DOHH2 (cell line): ENCODE data around the gene ASB5.

Experiments
- H3F3A ChIP-seq: fragments of 200-600 bp; sonication (generic), shearing (Covaris generic); 2 replicates; pipeline ENCODE4 v1.6.0; 2016; ENCODE audit warnings: antibody characterized with exemption, mild to moderate bottlenecking; ENCODE audit not compliant: control insufficient read depth, insufficient read depth
- H3K27ac ChIP-seq: fragments of 200-600 bp; sonication (generic); 2 replicates; pipeline ENCODE4 v1.5.1; 2014; ENCODE audit warnings: low read depth, mild to moderate bottlenecking, low read length, moderate library complexity
- H3K27me3 ChIP-seq: fragments of 200-600 bp; sonication (generic); 2 replicates; pipeline ENCODE4 v1.6.1; 2014; ENCODE audit warnings: mild to moderate bottlenecking, low read length, mixed read lengths; ENCODE audit not compliant: control insufficient read depth
- H3K36me3 ChIP-seq: fragments of 200-600 bp; sonication (generic); 2 replicates; pipeline ENCODE4 v1.6.1; 2014; ENCODE audit warnings: mild to moderate bottlenecking, low read length, moderate library complexity, mixed read lengths; ENCODE audit not compliant: control insufficient read depth
- H3K4me1 ChIP-seq: fragments of 200-600 bp; sonication (generic); 2 replicates; pipeline ENCODE4 v1.6.1; 2014; ENCODE audit warnings: mild to moderate bottlenecking, low read length, mixed read lengths; ENCODE audit not compliant: control insufficient read depth
- H3K4me2 ChIP-seq: fragments of 200-600 bp; sonication (generic); 2 replicates; pipeline ENCODE4 v1.6.0; 2014; ENCODE audit warnings: mild to moderate bottlenecking, low read length, moderate library complexity
- H3K4me3 ChIP-seq: fragments of 200-600 bp; sonication (generic); 2 replicates; pipeline ENCODE4 v1.5.1; 2014; ENCODE audit warnings: mild to moderate bottlenecking, low read length, mixed read lengths
- H3K79me2 ChIP-seq: fragments of 200-600 bp; sonication (generic); 2 replicates; pipeline ENCODE4 v1.6.1; 2014; ENCODE audit warnings: mild to moderate bottlenecking, low read length, mixed read lengths; ENCODE audit not compliant: control insufficient read depth
- H3K9me2 ChIP-seq: fragments of 200-600 bp; sonication (generic); replicated peaks from 2 replicates; pipeline ENCODE4 v1.6.1; 2014; ENCODE audit warnings: mild to moderate bottlenecking, low read length, mixed read lengths; ENCODE audit not compliant: control insufficient read depth
- H3K9me3 ChIP-seq: fragments of 200-600 bp; sonication (generic); 2 replicates; pipeline ENCODE4 v1.6.1; 2014; ENCODE audit warnings: antibody characterized with exemption, low read length, mixed read lengths; ENCODE audit not compliant: control insufficient read depth, insufficient read depth
- H4K20me1 ChIP-seq: fragments of 200-600 bp; sonication (generic); 2 replicates; pipeline ENCODE4 v1.6.0; 2014; ENCODE audit warnings: low read depth, mild to moderate bottlenecking, antibody characterized with exemption, low read length, moderate library complexity; ENCODE audit not compliant: control insufficient read depth, insufficient read depth
- CTCF ChIP-seq: fragments of 200-600 bp; sonication (generic); IDR thresholded peaks from one replicate; pipeline ENCODE4 v1.5.1; 2014; ENCODE audit warnings: antibody characterized with exemption, mild to moderate bottlenecking, low read depth, low read length; ENCODE audit not compliant: poor library complexity, severe bottlenecking
- EZH2phosphoT487 ChIP-seq: fragments of 200-600 bp; sonication (generic); IDR thresholded peaks from 2 replicates; pipeline ENCODE4 v1.6.1; 2017; ENCODE audit warnings: borderline replicate concordance, mild to moderate bottlenecking, antibody characterized with exemption, low read length, moderate library complexity, mixed read lengths

ASB5 gene

DNA sequence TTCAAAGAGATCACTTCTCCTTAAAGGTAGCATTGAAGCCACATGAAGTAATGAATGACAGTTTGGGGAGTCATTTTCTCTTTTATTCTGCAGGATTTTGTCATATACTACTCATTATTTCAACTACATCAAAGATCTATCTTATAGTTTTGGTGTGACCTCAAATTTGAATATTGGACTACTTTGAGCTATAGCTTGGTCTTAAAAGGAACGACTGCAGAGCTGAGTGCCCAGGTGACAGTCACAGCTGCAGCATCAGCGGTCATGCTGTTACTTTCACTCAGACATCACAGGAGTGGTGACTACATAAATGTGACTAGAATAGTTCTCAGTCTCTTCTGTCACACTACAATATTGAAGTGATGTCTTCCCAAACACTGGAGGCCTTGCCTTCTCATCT is 40.0 kb upstream of the ASB5 start:
- Histone ChIP-seq H3K9me2 (no peaks in the 10 kb centered on the region), H3K79me2 (no peaks in the 10 kb centered on the region), H3K27ac (peak overlapping the region; percentile 93), H3K4me3 (peak overlapping the region; percentile 52), H3K9me3 (no peaks in the 10 kb centered on the region), H4K20me1 (no peaks in the 10 kb centered on the region), H3K27me3 (no peaks in the 10 kb centered on the region), H3F3A (peaks cover 13% of the 10 kb centered on the region), H3K4me2 (peak overlapping the region; percentile 76), H3K4me1 (peaks cover 55% of the 10 kb centered on the region), H3K36me3 (peaks cover 10% of the 10 kb centered on the region)
- TF ChIP-seq CTCF = no peak
- TF ChIP-seq EZH2phosphoT487 = no peak

- Histone ChIP-seq H3K27me3 (no peaks in the 10 kb centered on the region), H3K4me2 (peak overlapping the region; percentile 76), H3K27ac (peak overlapping the region; percentile 93), H3K4me3 (peak overlapping the region; percentile 52), H3F3A (peaks cover 13% of the 10 kb centered on the region), H3K4me1 (peaks cover 55% of the 10 kb centered on the region), H3K9me3 (no peaks in the 10 kb centered on the region), H3K9me2 (no peaks in the 10 kb centered on the region), H3K79me2 (no peaks in the 10 kb centered on the region), H3K36me3 (peaks cover 10% of the 10 kb centered on the region), H4K20me1 (no peaks in the 10 kb centered on the region)
- TF ChIP-seq CTCF = no peak
- no peak for TF ChIP-seq EZH2phosphoT487
Observed at GRCh38 chr4:176308441-176308840, 39.4 kb upstream of the ASB5 start.

- Histone ChIP-seq H3K4me1 (peaks cover 55% of the 10 kb centered on the region), H3K36me3 (peaks cover 10% of the 10 kb centered on the region), H3K9me2 (no peaks in the 10 kb centered on the region), H3F3A (peaks cover 13% of the 10 kb centered on the region), H3K27ac (peak overlapping the region; percentile 93; the same call in 1 of the 2 replicates), H4K20me1 (no peaks in the 10 kb centered on the region), H3K4me3 (no peak overlapping the region), H3K4me2 (peak overlapping the region; percentile 76), H3K79me2 (no peaks in the 10 kb centered on the region), H3K27me3 (no peaks in the 10 kb centered on the region), H3K9me3 (no peaks in the 10 kb centered on the region)
- TF ChIP-seq CTCF (no peak), EZH2phosphoT487 (no peak)
Observed at GRCh38 chr4:176307666-176307930, 38.6 kb upstream of the ASB5 start.
